WTC11 (cell line): ENCODE results near the gene NLRP1. TPM values are rescaled to one million over a fixed set of nuclear protein-coding genes. Genes with fewer than 3 reads are reported as not detected.

ENCODE experiments used
- ATAC-seq: fragments of 200-7000 bp; cut with Tn5 transposase; 2 replicates; pipeline ENCODE4 v1.10.0; 2021; ENCODE audit warnings: mild to moderate bottlenecking, moderate library complexity
- CTCF ChIA-PET: fragments of 300-600 bp; sonication (Branson Sonifier 250); formaldehyde crosslinking; loops from one replicate; lab custom pipeline; 2021; ENCODE audit warnings: antibody characterized with exemption; lab: Charles Lee
- POLR2A ChIA-PET: fragments of 350-600 bp; sonication (Branson Sonifier 250); formaldehyde crosslinking; loops from one replicate; lab custom pipeline; 2021; ENCODE audit warnings: antibody characterized with exemption; lab: Charles Lee
- DNase-seq: peaks from one replicate; pipeline ENCODE4 v3.0.0; 2021; ENCODE audit warnings: low spot score
- H3K27ac Mint-ChIP-seq: 2 replicates; pipeline ENCODE4 v1.8.0; 2021; ENCODE audit warnings: mixed read lengths
- H3K27me3 Mint-ChIP-seq: 2 replicates; pipeline ENCODE4 v1.8.0; 2021; ENCODE audit warnings: low read depth, mild to moderate bottlenecking, moderate library complexity, mixed read lengths
- H3K36me3 Mint-ChIP-seq: 2 replicates; pipeline ENCODE4 v1.8.0; 2021; ENCODE audit warnings: mixed read lengths
- H3K4me1 Mint-ChIP-seq: 2 replicates; pipeline ENCODE4 v1.8.0; 2022; ENCODE audit warnings: mixed read lengths
- H3K4me3 Mint-ChIP-seq: 2 replicates; pipeline ENCODE4 v1.8.0; 2021; ENCODE audit warnings: mild to moderate bottlenecking, moderate library complexity, mixed read lengths
- H3K9me3 Mint-ChIP-seq: 2 replicates; pipeline ENCODE4 v1.8.0; 2021; ENCODE audit warnings: mixed read lengths
- CREB1 ChIP-seq: sonication (generic); formaldehyde crosslinking; IDR thresholded peaks from 2 replicates; pipeline ENCODE4 v1.8.0; 2023; ENCODE audit warnings: mild to moderate bottlenecking, missing genetic modification reagents
- CREM ChIP-seq: sonication (generic); formaldehyde crosslinking; IDR thresholded peaks from 2 replicates; pipeline ENCODE4 v1.8.1; 2022; ENCODE audit warnings: mild to moderate bottlenecking, missing genetic modification reagents, moderate library complexity
- E2F5 ChIP-seq: sonication (generic); formaldehyde crosslinking; IDR thresholded peaks from 2 replicates; pipeline ENCODE4 v1.8.1; 2022; ENCODE audit warnings: mild to moderate bottlenecking, moderate library complexity, missing genetic modification reagents
- ESRRA ChIP-seq: sonication (generic); formaldehyde crosslinking; IDR thresholded peaks from 2 replicates; pipeline ENCODE4 v1.8.1; 2022; ENCODE audit warnings: mild to moderate bottlenecking, missing genetic modification reagents, borderline replicate concordance
- ETV6 ChIP-seq: sonication (generic); formaldehyde crosslinking; IDR thresholded peaks from 2 replicates; pipeline ENCODE4 v1.8.1; 2022; ENCODE audit warnings: mild to moderate bottlenecking, missing genetic modification reagents
- FOXJ3 ChIP-seq: sonication (generic); formaldehyde crosslinking; IDR thresholded peaks from 2 replicates; pipeline ENCODE4 v1.9.0; 2021; ENCODE audit warnings: missing genetic modification reagents, mild to moderate bottlenecking, borderline replicate concordance
- FOXK1 ChIP-seq: sonication (generic); formaldehyde crosslinking; IDR thresholded peaks from 2 replicates; pipeline ENCODE4 v1.8.0; 2022; ENCODE audit warnings: mild to moderate bottlenecking, moderate library complexity, missing genetic modification reagents
- NFYB ChIP-seq: sonication (generic); formaldehyde crosslinking; conservative IDR thresholded peaks from 2 replicates; pipeline ENCODE4 v1.8.0; 2022; ENCODE audit warnings: low read depth, missing genetic modification reagents
- PRRX2 ChIP-seq: fragments of 250-450 bp; sonication (Bioruptor Pico); IDR thresholded peaks from 2 replicates; pipeline ENCODE4 v1.8.0; 2021; ENCODE audit warnings: mild to moderate bottlenecking
- SP1 ChIP-seq: sonication (generic); formaldehyde crosslinking; conservative IDR thresholded peaks from 2 replicates; pipeline ENCODE4 v1.8.1; 2022; ENCODE audit warnings: missing genetic modification reagents
- ZBTB21 ChIP-seq: sonication (generic); formaldehyde crosslinking; IDR thresholded peaks from 2 replicates; pipeline ENCODE4 v1.8.1; 2023; ENCODE audit warnings: mild to moderate bottlenecking, missing genetic modification reagents, borderline replicate concordance
- ZBTB43 ChIP-seq: sonication (generic); formaldehyde crosslinking; IDR thresholded peaks from 2 replicates; pipeline ENCODE4 v1.8.1; 2023; ENCODE audit warnings: mild to moderate bottlenecking, missing genetic modification reagents
- ZMAT4 ChIP-seq: fragments of 250-450 bp; sonication (Bioruptor Pico); IDR thresholded peaks from 2 replicates; pipeline ENCODE4 v1.9.0; 2021; ENCODE audit warnings: mild to moderate bottlenecking
- ZNF263 ChIP-seq: sonication (generic); formaldehyde crosslinking; IDR thresholded peaks from 2 replicates; pipeline ENCODE4 v1.8.1; 2022; ENCODE audit warnings: low read depth, mild to moderate bottlenecking, moderate library complexity, missing genetic modification reagents
- ZNF281 ChIP-seq: sonication (generic); formaldehyde crosslinking; IDR thresholded peaks from 2 replicates; pipeline ENCODE4 v1.8.0; 2023; ENCODE audit warnings: mild to moderate bottlenecking, missing genetic modification reagents
- ZNF416 ChIP-seq: fragments of 250-450 bp; sonication (Bioruptor Pico); IDR thresholded peaks from 2 replicates; pipeline ENCODE4 v1.9.0; 2021; ENCODE audit warnings: mild to moderate bottlenecking, inconsistent platforms
- ZNF532 ChIP-seq: fragments of 250-450 bp; sonication (Bioruptor Pico); IDR thresholded peaks from 2 replicates; pipeline ENCODE4 v1.9.0; 2021; ENCODE audit warnings: mild to moderate bottlenecking, borderline replicate concordance
- total RNA-seq: library from RNA; stranded (reverse); gene quantifications from 3 replicates; pipeline ENCODE4 v1.2.3, GENCODE V29; 2021
- TF ChIP-seq, protein P1 (sequence below): sonication (generic); formaldehyde crosslinking; IDR thresholded peaks from 2 replicates; pipeline ENCODE4 v1.8.0; 2023; ENCODE audit warnings: missing genetic modification reagents, mild to moderate bottlenecking, borderline replicate concordance

The NLRP1 gene
- total RNA-seq, 1 experiment from 2014 or later, result 17.6 TPM

DNA sequence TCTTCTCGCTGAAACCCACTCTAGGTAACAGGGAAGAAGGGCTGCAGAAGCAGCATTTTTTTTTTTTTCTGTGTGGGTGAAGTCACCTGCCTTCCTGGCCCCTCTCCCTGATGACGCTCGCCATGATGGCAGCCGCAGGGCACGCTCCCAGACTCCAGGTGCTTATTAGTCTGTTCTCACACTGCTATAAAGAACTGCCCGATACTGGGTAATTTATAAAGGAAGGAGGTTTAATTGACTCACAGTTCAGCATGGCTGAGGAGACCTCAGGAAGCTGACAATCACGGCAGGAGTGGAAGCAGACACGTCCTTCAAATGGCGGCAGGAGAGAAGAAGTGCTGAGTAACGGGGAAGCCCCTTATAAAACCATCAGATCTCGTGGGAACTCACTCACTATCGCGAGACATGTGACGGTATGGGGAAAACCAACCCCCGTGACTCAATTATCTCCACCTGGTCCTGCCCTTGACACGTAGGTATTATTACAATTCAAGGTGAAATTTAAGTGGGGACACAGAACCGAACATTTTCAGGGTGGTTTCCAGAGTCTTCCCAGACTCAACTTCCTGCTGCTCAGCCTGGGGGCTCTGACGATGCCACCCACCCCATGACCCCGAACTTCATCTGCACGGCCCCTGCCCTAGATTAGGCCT is 34.9 kb upstream of the NLRP1 start (continued):
- TF ChIP-seq, protein P1, sequence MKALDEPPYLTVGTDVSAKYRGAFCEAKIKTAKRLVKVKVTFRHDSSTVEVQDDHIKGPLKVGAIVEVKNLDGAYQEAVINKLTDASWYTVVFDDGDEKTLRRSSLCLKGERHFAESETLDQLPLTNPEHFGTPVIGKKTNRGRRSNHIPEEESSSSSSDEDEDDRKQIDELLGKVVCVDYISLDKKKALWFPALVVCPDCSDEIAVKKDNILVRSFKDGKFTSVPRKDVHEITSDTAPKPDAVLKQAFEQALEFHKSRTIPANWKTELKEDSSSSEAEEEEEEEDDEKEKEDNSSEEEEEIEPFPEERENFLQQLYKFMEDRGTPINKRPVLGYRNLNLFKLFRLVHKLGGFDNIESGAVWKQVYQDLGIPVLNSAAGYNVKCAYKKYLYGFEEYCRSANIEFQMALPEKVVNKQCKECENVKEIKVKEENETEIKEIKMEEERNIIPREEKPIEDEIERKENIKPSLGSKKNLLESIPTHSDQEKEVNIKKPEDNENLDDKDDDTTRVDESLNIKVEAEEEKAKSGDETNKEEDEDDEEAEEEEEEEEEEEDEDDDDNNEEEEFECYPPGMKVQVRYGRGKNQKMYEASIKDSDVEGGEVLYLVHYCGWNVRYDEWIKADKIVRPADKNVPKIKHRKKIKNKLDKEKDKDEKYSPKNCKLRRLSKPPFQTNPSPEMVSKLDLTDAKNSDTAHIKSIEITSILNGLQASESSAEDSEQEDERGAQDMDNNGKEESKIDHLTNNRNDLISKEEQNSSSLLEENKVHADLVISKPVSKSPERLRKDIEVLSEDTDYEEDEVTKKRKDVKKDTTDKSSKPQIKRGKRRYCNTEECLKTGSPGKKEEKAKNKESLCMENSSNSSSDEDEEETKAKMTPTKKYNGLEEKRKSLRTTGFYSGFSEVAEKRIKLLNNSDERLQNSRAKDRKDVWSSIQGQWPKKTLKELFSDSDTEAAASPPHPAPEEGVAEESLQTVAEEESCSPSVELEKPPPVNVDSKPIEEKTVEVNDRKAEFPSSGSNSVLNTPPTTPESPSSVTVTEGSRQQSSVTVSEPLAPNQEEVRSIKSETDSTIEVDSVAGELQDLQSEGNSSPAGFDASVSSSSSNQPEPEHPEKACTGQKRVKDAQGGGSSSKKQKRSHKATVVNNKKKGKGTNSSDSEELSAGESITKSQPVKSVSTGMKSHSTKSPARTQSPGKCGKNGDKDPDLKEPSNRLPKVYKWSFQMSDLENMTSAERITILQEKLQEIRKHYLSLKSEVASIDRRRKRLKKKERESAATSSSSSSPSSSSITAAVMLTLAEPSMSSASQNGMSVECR, result no peak
- no peak for TF ChIP-seq CREB1
- TF ChIP-seq ZNF263 (CRISPR knock-in tag), result no peak
- TF ChIP-seq ZNF281, result no peak
- no peak for TF ChIP-seq ZNF416 (CRISPR knock-in tag)
- no peak for TF ChIP-seq SP1
- no peak for TF ChIP-seq FOXK1 (CRISPR knock-in tag)
- no peak for TF ChIP-seq FOXJ3

- Mint-ChIP-seq H3K36me3 (no peaks in the 10 kb centered on the region), H3K27ac (no peak overlapping the region), H3K9me3 (no peaks in the 10 kb centered on the region), H3K4me1 (no peaks in the 10 kb centered on the region), H3K4me3 (no peak overlapping the region), H3K27me3 (peaks cover 2% of the 10 kb centered on the region; the same call in 1 of the 2 replicates)
- DNase-seq, result no peak
- ChIA-PET CTCF (no interaction called here), POLR2A (no interaction called here)
- ATAC-seq, result no peak
- TF ChIP-seq CREM (CRISPR knock-in tag) (no peak), PRRX2 (no peak), ZBTB21 (no peak), NFYB (CRISPR knock-in tag) (no peak), ETV6 (CRISPR knock-in tag) (no peak), ZBTB43 (CRISPR knock-in tag) (no peak), ESRRA (CRISPR knock-in tag) (no peak), E2F5 (no peak), ZMAT4 (CRISPR knock-in tag) (no peak), ZNF532 (CRISPR knock-in tag) (no peak)
These were observed 34.2 kb upstream of the NLRP1 start for GRCh38 chr17:5618476-5618875.
